ENCODE data around the gene C13orf46. TPM values are rescaled to one million over a fixed set of nuclear protein-coding genes. Genes with fewer than 3 reads are reported as not detected.

The C13orf46 gene
- total and polyA plus RNA-seq, 2 of the 8 experiments (the other 6 are each of a cell fraction or from before 2014, with no cell fraction given) = 0.23 to 0.28 TPM

- no peak for TF ChIP-seq E2F6 (IDR thresholded peaks at IDR 0.05)
- no peak for TF ChIP-seq TEAD4 (IDR thresholded peaks at IDR 0.05; ENCODE audit: low read depth, low read length)
- no peak for TF ChIP-seq SAP30 (IDR thresholded peaks at IDR 0.05; ENCODE audit: insufficient read depth, insufficient replicate concordance, low read length)
Observed at GRCh38 chr13:114019367-114019766, 45.5 kb upstream of the C13orf46 start (continued).

Data from H1 (cell line).